NB4 (cell line): ENCODE data around the gene ARL4C.

Experiments used
- CTCF ChIP-seq: IDR thresholded peaks from one replicate; pipeline ENCODE4 v1.5.1; 2012; ENCODE audit warnings: low read depth, low read length
- POLR2A ChIP-seq: IDR thresholded peaks from 2 replicates; pipeline ENCODE4 v1.6.1; 2011; ENCODE audit warnings: mild to moderate bottlenecking; ENCODE audit not compliant: insufficient read length; ENCODE audit errors: extremely low read depth
- TF ChIP-seq, protein P1 (sequence below): IDR thresholded peaks from 2 replicates; pipeline ENCODE4 v1.6.1; 2011; ENCODE audit warnings: low read depth, low read length

DNA sequence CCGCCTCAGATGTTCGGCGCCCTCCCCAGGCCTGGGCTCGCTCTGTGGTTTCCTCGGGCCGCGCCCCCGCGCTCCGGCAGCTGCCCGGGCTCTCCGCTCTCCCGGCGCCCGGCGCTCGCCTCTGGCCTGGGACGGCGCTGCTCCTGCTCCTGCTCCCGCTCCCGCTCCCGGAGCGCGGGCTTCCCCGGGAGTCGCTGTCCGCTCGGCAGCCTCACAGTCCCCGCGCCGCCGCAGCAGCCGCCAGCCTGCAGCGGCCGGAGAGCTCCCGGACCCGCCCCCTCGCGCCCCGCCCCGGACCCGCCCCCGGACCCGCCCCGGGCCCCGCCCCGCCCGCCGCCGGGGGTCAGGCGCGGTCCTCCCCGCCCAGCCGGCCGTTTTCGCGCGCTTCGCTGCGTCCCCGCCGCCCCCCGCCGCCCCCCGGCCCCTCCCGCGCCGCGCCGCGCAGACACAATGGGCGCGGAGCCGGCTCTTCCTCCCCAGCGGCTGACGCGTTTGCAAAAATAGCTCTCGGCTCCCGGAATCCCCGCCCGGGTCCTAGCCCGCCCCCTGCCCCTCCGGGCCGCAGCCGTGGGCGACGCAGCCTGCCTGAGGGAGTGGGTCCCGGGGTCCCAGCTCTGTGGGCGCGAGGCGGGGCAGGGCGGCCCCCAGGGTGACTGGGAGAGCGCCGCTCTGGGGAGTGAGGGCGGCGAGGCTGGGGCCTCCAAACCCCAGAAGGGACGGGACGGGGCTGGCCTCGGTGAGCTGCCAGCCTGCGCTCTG, at the start of gene ARL4C:
- TF ChIP-seq POLR2A (no peak), CTCF (no peak)
- TF ChIP-seq, protein P1, sequence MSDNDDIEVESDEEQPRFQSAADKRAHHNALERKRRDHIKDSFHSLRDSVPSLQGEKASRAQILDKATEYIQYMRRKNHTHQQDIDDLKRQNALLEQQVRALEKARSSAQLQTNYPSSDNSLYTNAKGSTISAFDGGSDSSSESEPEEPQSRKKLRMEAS = no peak
